H9 (cell line): Measurements from ENCODE around the gene SMYD4. TPM values are rescaled to one million over a fixed set of nuclear protein-coding genes. Genes with fewer than 3 reads are reported as not detected.

Experiments used
- DNase-seq: peaks from one replicate; pipeline ENCODE4 v3.0.0-alpha.2; 2017
- H2AFZ ChIP-seq: one replicate; pipeline ENCODE4 v1.6.1; 2013; ENCODE audit warnings: mild to moderate bottlenecking, low read length, control low read depth, moderate library complexity
- H2AK5ac ChIP-seq: 2 replicates; pipeline ENCODE4 v1.6.1; 2013; ENCODE audit warnings: low read length, control low read depth, mixed read lengths; ENCODE audit not compliant: insufficient read length
- H2BK120ac ChIP-seq: one replicate; pipeline ENCODE4 v1.6.1; 2013; ENCODE audit warnings: low read depth, mild to moderate bottlenecking, low read length, control low read depth, inconsistent platforms; ENCODE audit not compliant: poor library complexity, severe bottlenecking
- H2BK12ac ChIP-seq: 2 replicates; pipeline ENCODE4 v1.6.1; 2013; ENCODE audit warnings: low read length, control low read depth, mixed read lengths, low read depth; ENCODE audit not compliant: insufficient read length
- H2BK15ac ChIP-seq: 2 replicates; pipeline ENCODE4 v1.6.1; 2013; ENCODE audit warnings: low read depth, low read length, control low read depth
- H2BK20ac ChIP-seq: one replicate; pipeline ENCODE4 v1.6.1; 2013; ENCODE audit warnings: low read depth, mild to moderate bottlenecking, low read length, control low read depth, inconsistent platforms; ENCODE audit not compliant: poor library complexity, severe bottlenecking
- H2BK5ac ChIP-seq: 2 replicates; pipeline ENCODE4 v1.6.1; 2013; ENCODE audit warnings: low read length, control low read depth, mixed read lengths; ENCODE audit not compliant: insufficient read length
- H3K14ac ChIP-seq: 2 replicates; pipeline ENCODE4 v1.6.1; 2013; ENCODE audit warnings: low read length, control low read depth; ENCODE audit not compliant: insufficient read depth
- H3K18ac ChIP-seq: 2 replicates; pipeline ENCODE4 v1.6.1; 2013; ENCODE audit warnings: low read depth, mild to moderate bottlenecking, mixed read lengths, low read length, control low read depth; ENCODE audit not compliant: insufficient read length
- H3K23ac ChIP-seq: 2 replicates; pipeline ENCODE4 v1.6.1; 2013; ENCODE audit warnings: low read length, control low read depth, mixed read lengths, low read depth; ENCODE audit not compliant: insufficient read length
- H3K23me2 ChIP-seq: 2 replicates; pipeline ENCODE4 v1.6.1; 2013; ENCODE audit warnings: low read depth, mild to moderate bottlenecking, mixed read lengths, low read length, control low read depth; ENCODE audit not compliant: insufficient read length, poor library complexity, severe bottlenecking
- H3K27ac ChIP-seq: 2 replicates; pipeline ENCODE4 v1.5.1; 2013; ENCODE audit warnings: low read length, control low read depth, mixed read lengths, low read depth; ENCODE audit not compliant: insufficient read length
- H3K27me3 ChIP-seq: 2 replicates; pipeline ENCODE4 v1.6.1; 2013; ENCODE audit warnings: low read length, control low read depth, inconsistent platforms; ENCODE audit not compliant: insufficient read depth
- H3K4ac ChIP-seq: 2 replicates; pipeline ENCODE4 v1.6.1; 2013; ENCODE audit warnings: low read depth, mild to moderate bottlenecking, control low read depth, inconsistent platforms, low read length, moderate library complexity
- H3K4me1 ChIP-seq: 2 replicates; pipeline ENCODE4 v1.6.1; 2013; ENCODE audit warnings: low read length, control low read depth, inconsistent platforms; ENCODE audit not compliant: insufficient read depth
- H3K4me2 ChIP-seq: 2 replicates; pipeline ENCODE4 v1.6.1; 2013; ENCODE audit warnings: low read length, control low read depth, mixed read lengths; ENCODE audit not compliant: insufficient read length, insufficient read depth
- H3K56ac ChIP-seq: 2 replicates; pipeline ENCODE4 v1.6.1; 2013; ENCODE audit warnings: low read depth, mild to moderate bottlenecking, mixed read lengths, low read length, control low read depth; ENCODE audit not compliant: insufficient read length
- H3K79me1 ChIP-seq: 2 replicates; pipeline ENCODE4 v1.6.1; 2013; ENCODE audit warnings: low read depth, mild to moderate bottlenecking, moderate library complexity, low read length, control low read depth, inconsistent platforms; ENCODE audit not compliant: insufficient read depth, poor library complexity, severe bottlenecking
- H3K79me2 ChIP-seq: 2 replicates; pipeline ENCODE4 v1.6.1; 2013; ENCODE audit warnings: low read length, control low read depth, inconsistent platforms; ENCODE audit not compliant: insufficient read depth
- H3K9ac ChIP-seq: 2 replicates; pipeline ENCODE4 v1.6.1; 2013; ENCODE audit warnings: low read length, control low read depth, mixed read lengths; ENCODE audit not compliant: insufficient read length; ENCODE audit errors: extremely low read depth
- H3K9me3 ChIP-seq: one replicate; pipeline ENCODE4 v1.6.1; 2013; ENCODE audit warnings: low read depth, low read length, inconsistent platforms; ENCODE audit not compliant: control insufficient read depth
- H3T11ph ChIP-seq: one replicate; pipeline ENCODE4 v1.6.1; 2013; ENCODE audit warnings: mild to moderate bottlenecking, low read length, control low read depth, inconsistent platforms
- H4K20me1 ChIP-seq: one replicate; pipeline ENCODE4 v1.6.1; 2013; ENCODE audit not compliant: control insufficient read depth, insufficient read length, insufficient read depth
- H4K5ac ChIP-seq: 2 replicates; pipeline ENCODE4 v1.6.1; 2013; ENCODE audit warnings: low read depth, mild to moderate bottlenecking, mixed read lengths, low read length, control low read depth; ENCODE audit not compliant: insufficient read length
- H4K8ac ChIP-seq: replicated peaks from 2 replicates; pipeline ENCODE4 v1.6.1; 2013; ENCODE audit warnings: low read length, control low read depth, mixed read lengths, low read depth; ENCODE audit not compliant: insufficient read length
- H4K91ac ChIP-seq: 2 replicates; pipeline ENCODE4 v1.6.1; 2013; ENCODE audit warnings: low read depth, mild to moderate bottlenecking, moderate library complexity, mixed read lengths, low read length, control low read depth; ENCODE audit not compliant: insufficient read length
- H3K27ac Mint-ChIP-seq, 3 experiments: 2 replicates in 2 of 3; 3 replicates in 1 of 3; pipeline ENCODE4 v1.8.0; 2020 to 2021; ENCODE audit warnings: mixed read lengths in 3 of 3, mild to moderate bottlenecking in 1 of 3, moderate library complexity in 1 of 3
- H3K27me3 Mint-ChIP-seq: 2 replicates; pipeline ENCODE4 v1.8.0; 2021; ENCODE audit warnings: low read depth, mild to moderate bottlenecking, moderate library complexity, mixed read lengths
- H3K36me3 Mint-ChIP-seq, 3 experiments: 2 replicates in 2 of 3; 3 replicates in 1 of 3; pipeline ENCODE4 v1.8.0; 2020 to 2021; ENCODE audit warnings: low read depth in 3 of 3, mixed read lengths in 3 of 3; ENCODE audit not compliant: insufficient read depth in 1 of 3
- H3K4me1 Mint-ChIP-seq, 2 experiments: 2 replicates each; pipeline ENCODE4 v1.8.0; 2020; ENCODE audit warnings: mixed read lengths in 2 of 2
- H3K4me3 Mint-ChIP-seq, 2 experiments: 2 replicates in 1 of 2; 3 replicates in 1 of 2; pipeline ENCODE4 v1.8.0; 2020 to 2021; ENCODE audit warnings: mild to moderate bottlenecking in 2 of 2, mixed read lengths in 2 of 2, moderate library complexity in 1 of 2
- H3K9me3 Mint-ChIP-seq, 2 experiments: 2 replicates in 1 of 2; 3 replicates in 1 of 2; pipeline ENCODE4 v1.8.0; 2020; ENCODE audit warnings: mild to moderate bottlenecking in 2 of 2, mixed read lengths in 2 of 2, moderate library complexity in 1 of 2
- WGBS: extraction: QIAGEN DNeasy Blood & Tissue Kit; methylation state at CpG from one replicate; pipeline ENCODE4 v1.1.7; 2013; ENCODE audit warnings: missing lambda C conversion rate, low lambda C conversion rate, mixed read lengths; ENCODE audit not compliant: insufficient read length; ENCODE audit errors: extremely low coverage; 5-methylcytosine and 5-hydroxymethylcytosine counted together
- total RNA-seq: library from RNA; stranded (reverse); gene quantifications from 2 replicates; pipeline ENCODE4 v1.2.1, GENCODE V29; 2021
- TF ChIP-seq, protein P1 (sequence below): fragments of 200-600 bp; sonication (generic); conservative IDR thresholded peaks from 3 replicates; pipeline ENCODE4 v1.8.0; 2021; ENCODE audit warnings: antibody characterized with exemption, mild to moderate bottlenecking

The SMYD4 gene
- total RNA-seq, 1 experiment from 2014 or later = 28.8 TPM

DNA sequence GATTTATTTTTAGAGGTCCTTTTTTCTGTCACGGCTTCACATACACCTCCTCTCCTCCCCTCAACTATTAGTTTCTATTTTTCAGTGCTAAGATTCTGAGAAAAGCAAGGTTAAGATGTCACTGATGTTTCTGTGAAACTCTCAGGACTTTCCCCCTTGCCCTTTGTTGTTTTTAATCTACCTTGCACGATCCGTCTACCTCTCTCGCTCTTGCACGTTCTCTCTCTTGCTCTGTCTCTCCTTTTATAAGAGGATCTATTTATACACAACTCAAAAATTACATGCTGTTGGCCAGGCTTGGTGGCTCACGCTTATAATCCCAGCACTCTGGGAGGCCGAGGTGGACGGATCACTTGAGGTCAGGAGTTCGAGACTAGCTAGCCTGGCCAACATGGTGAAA, 43.7 kb upstream of the SMYD4 start:
- Histone ChIP-seq H2AFZ (no peak overlapping the region), H3K4me1 (no peaks in the 10 kb centered on the region), H4K20me1 (no peaks in the 10 kb centered on the region), H3K4me2 (no peak overlapping the region), H4K91ac (no peak overlapping the region), H3K27ac (no peak overlapping the region), H4K8ac (no peak overlapping the region), H2AK5ac (no peak overlapping the region), H3K14ac (no peak overlapping the region), H3K79me1 (no peaks in the 10 kb centered on the region), H3K56ac (no peak overlapping the region), H3K23ac (no peak overlapping the region), H3T11ph (no peak overlapping the region), H3K18ac (no peak overlapping the region), H2BK120ac (no peak overlapping the region), H3K9ac (no peak overlapping the region), H3K27me3 (no peaks in the 10 kb centered on the region), H2BK15ac (no peak overlapping the region), H2BK20ac (no peak overlapping the region), H4K5ac (no peak overlapping the region), H2BK5ac (no peak overlapping the region), H3K4ac (no peak overlapping the region), H3K79me2 (no peaks in the 10 kb centered on the region), H2BK12ac (no peak overlapping the region), H3K9me3 (no peaks in the 10 kb centered on the region), H3K23me2 (no peaks in the 10 kb centered on the region)
- Mint-ChIP-seq H3K27me3 (no peaks in the 10 kb centered on the region), H3K27ac (peak overlapping the region in 1 of 3 experiments; percentile 73; a peak in 1 of 7 replicates), H3K4me1 (no peaks in the 10 kb centered on the region), H3K4me3 (no peak overlapping the region), H3K36me3 (peaks cover 11 to 76% (median 57%) of the 10 kb centered on the region in 3 experiments; a peak in 6 of 7 replicates), H3K9me3 (no peaks in the 10 kb centered on the region)
- no CpG with 5 or more reads among the region's 9 CpGs for WGBS
- TF ChIP-seq, protein P1, sequence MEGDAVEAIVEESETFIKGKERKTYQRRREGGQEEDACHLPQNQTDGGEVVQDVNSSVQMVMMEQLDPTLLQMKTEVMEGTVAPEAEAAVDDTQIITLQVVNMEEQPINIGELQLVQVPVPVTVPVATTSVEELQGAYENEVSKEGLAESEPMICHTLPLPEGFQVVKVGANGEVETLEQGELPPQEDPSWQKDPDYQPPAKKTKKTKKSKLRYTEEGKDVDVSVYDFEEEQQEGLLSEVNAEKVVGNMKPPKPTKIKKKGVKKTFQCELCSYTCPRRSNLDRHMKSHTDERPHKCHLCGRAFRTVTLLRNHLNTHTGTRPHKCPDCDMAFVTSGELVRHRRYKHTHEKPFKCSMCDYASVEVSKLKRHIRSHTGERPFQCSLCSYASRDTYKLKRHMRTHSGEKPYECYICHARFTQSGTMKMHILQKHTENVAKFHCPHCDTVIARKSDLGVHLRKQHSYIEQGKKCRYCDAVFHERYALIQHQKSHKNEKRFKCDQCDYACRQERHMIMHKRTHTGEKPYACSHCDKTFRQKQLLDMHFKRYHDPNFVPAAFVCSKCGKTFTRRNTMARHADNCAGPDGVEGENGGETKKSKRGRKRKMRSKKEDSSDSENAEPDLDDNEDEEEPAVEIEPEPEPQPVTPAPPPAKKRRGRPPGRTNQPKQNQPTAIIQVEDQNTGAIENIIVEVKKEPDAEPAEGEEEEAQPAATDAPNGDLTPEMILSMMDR = no peak
- no peak for DNase-seq
